AG04449 (cell line): Measurements from ENCODE around the gene HARBI1.

ENCODE experiments used
- CTCF ChIA-PET: fragments of 350-600 bp; formaldehyde crosslinking; extraction: SDS; loops from one replicate; lab custom pipeline; 2021; ENCODE audit warnings: antibody characterized with exemption; lab: Yijun Ruan, JAX
- POLR2A ChIA-PET: fragments of 400-600, 350-600 bp; formaldehyde crosslinking; extraction: SDS; loops from one replicate; lab custom pipeline; 2020; ENCODE audit warnings: antibody characterized with exemption, inconsistent platforms; lab: Yijun Ruan, JAX
- DNase-seq: peaks from one replicate; pipeline ENCODE4 v3.0.0-alpha.2; 2010; ENCODE audit warnings: low read depth, low spot score
- H3K4me3 ChIP-seq: 2 replicates; pipeline ENCODE4 v1.5.1; 2011; ENCODE audit warnings: low read depth, mild to moderate bottlenecking, control low read depth, low read length
- CTCF ChIP-seq: IDR thresholded peaks from one replicate; pipeline ENCODE4 v1.5.1; 2011; ENCODE audit warnings: mild to moderate bottlenecking, moderate library complexity, low read length, control low read depth, inconsistent platforms; ENCODE audit not compliant: insufficient read depth; ENCODE audit errors: missing control alignments

Gene HARBI1

GRCh38 chr11:46640036-46640788 is 23.2 kb upstream of the HARBI1 start:
- POLR2A ChIA-PET, result no interaction called here
- no peak for TF ChIP-seq CTCF
- no peak for DNase-seq
- CTCF ChIA-PET, result interaction anchor here (1.0 to 1.4 kb wide), 4 partner anchors 9 to 24 kb away, joined by 3 to 5 read pairs (median 3); partner anchors contain the start of gene HARBI1
- H3K4me3 ChIP-seq, result no peak overlapping the region

DNA sequence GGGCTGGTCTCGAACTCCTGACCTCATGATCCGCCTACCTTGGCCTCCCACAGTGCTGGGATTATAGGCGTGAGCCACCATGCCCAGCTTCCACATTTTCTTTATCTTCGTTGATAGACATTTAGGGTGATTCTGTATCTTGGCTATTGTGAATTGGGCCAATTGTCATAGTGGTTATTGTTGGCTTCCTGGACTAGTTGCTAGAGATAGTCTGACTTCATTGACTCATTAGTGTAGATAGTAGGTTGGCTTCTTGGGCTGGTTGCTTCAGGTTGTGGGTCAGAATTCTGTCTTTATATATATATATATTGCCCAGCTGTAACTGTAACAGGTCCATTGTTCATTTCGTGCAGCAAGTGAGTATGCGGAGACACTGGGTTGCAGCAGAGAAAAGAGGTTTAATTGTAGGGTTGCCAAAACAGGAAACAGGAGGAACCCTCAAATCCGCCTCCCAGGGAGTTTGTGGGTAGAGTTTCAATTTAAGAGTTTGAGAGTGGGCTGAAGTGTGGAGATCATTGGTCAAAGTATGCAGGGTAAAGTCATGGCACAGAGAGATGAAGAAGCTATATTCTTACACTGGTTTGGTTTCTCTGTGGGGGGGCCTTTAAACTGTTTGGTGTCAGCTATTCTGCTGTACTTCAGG is 22.3 kb upstream of the HARBI1 start:
- DNase-seq, result no peak
- ChIA-PET CTCF (interaction anchor here (1.3 to 1.4 kb wide), 2 partner anchors 14 to 23 kb away, joined by 3 to 5 read pairs; partner anchors contain the start of gene HARBI1), POLR2A (no interaction called here)
- no peak for TF ChIP-seq CTCF
- H3K4me3 ChIP-seq, result no peak overlapping the region

GRCh38 chr11:46637546-46637945 is 20.5 kb upstream of the HARBI1 start:
- ChIA-PET CTCF (interaction anchor here (1.6 kb wide), 1 partner anchor 20 kb away, joined by 7 read pairs; the partner anchor contains the start of gene ATG13), POLR2A (no interaction called here)
- no peak overlapping the region for H3K4me3 ChIP-seq
- DNase-seq, result no peak
- TF ChIP-seq CTCF, result no peak

- ChIA-PET POLR2A (no interaction called here), CTCF (no interaction called here)
- TF ChIP-seq CTCF, result no peak
- H3K4me3 ChIP-seq, result no peak overlapping the region
- no peak for DNase-seq
Observed at GRCh38 chr11:46635557-46636139, 18.6 kb upstream of the HARBI1 start.

DNA sequence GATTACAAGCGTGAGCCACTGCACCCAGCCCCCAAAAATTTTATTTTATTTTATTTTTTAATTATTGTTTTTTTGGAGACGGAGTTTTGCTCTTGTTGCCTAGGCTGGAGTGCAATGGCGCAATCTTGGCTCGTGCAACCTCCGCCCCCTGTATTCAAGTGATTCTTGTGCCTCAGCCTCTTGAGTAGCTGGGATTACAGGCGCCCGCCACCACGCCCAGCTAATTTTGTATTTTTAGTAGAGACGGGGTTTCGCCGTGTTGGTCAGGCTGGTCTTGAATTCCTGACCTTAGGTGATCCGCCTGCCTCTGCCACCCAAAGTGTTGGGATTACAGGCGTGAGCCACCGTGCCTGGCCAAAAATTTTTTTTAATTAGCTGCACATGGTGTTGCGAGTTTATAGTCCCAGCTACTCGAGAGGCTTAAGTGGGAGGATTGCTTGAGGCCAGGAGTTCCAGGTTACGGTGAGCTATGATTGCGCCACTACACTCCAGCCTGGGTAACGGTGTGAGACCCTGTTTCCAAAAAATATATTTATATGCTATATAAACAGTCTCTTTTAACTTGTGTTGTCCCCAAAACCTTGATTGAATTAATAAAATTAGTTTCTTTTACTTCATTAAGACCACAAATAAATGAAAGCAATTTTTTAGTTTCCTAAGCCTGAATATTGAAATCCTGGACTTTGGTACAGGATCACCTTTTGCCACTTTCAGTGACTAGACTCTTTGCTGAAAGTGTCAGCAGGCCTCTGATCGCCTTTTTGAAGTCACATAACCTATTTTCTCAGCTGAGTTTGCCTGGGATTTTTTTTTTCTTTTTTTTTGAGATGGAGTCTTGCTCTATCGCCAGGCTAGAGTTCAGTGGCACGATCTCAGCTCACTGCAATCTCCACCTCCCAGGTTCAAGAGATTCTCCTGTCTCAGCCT is 16.5 kb upstream of the HARBI1 start:
- no peak overlapping the region for H3K4me3 ChIP-seq
- ChIA-PET CTCF (interaction anchor here (1.7 to 6.4 kb wide), 2 partner anchors 15 to 16 kb away, joined by 8 to 40 read pairs; partner anchors contain the start of genes ATG13 and HARBI1), POLR2A (interaction anchor here (0.6 kb wide), 1 partner anchor 267 kb away, joined by 3 read pairs; no protein-coding TSS in a partner anchor)
- no peak for DNase-seq
- TF ChIP-seq CTCF, result no peak
